Fibroblast of skin of right biceps (primary cell): ENCODE measurements around the gene KLRC4.
"Not testable (repeated sequence)": the region's sequence is repeated elsewhere in the genome, so short reads cannot be mapped to it uniquely, and the experiment has no call there.

Source experiments
- DNase-seq: peaks from one replicate; pipeline ENCODE4 v3.0.0-alpha.2; 2013

The KLRC4 gene, protein sequence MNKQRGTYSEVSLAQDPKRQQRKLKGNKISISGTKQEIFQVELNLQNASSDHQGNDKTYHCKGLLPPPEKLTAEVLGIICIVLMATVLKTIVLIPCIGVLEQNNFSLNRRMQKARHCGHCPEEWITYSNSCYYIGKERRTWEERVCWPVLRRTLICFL

DNA sequence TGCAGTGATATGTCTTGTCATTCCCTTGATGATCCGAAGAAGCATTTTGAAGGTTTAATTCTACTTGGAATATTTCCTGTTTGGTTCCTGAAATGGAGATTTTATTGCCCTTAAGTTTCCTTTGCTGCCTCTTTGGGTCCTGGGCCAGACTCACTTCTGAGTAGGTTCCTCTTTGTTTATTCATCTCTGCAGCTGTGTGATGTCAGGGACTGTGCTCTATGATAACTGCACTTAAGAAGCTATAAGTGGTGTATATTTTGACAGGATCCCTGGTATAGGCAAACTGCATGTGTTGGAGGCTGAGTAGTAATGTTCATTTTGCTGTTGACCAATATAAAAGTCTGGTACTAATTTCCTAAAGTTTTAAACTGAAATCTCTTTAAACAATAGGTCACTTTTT, at the start of gene KLRC4:
TSS of gene KLRC4 (minus strand) at position 366 of the 400 bp plus-strand sequence. CDS start at position 184, 182 bp downstream.
- DNase-seq: no peak

DNA sequence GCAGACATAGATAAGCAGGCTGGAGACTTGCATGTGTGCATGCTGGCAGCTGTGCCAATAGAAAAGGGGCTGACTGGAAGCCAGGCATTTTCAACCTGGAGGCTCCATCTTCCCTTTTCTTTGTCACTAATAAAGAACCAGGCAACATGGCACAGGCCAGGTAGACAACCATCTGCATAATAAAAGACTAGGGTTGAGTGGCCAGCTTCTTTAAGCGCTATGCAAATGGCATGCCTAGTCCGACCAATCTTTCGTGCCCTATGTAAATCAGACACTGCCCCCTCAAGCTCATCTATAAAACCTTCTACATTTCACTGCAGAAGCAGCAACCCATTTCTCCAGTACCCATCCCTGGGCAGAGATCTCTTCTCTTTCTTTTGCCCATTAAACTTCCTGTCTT, 48.2 kb upstream of the KLRC4 start:
- no peak for DNase-seq

DNA sequence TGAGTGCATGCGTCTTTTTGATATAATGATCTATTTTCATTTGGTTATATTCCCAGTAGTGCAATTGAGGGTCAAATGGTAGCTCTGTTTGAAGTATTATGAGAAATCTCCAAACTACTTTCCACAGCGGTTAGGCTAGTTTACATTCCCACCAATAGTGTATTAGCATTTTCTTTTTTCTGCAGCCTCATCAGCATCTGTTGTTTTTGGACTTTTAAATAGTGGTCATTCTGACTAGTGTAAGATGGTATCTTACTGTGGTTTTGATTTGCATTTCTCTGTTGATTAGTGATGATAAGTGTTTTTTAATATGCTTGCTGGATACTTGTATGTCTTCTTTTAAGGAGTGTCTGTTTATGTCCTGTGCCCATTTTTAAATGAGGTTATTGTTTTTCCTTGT, 47.3 kb upstream of the KLRC4 start:
- no peak for DNase-seq

DNA sequence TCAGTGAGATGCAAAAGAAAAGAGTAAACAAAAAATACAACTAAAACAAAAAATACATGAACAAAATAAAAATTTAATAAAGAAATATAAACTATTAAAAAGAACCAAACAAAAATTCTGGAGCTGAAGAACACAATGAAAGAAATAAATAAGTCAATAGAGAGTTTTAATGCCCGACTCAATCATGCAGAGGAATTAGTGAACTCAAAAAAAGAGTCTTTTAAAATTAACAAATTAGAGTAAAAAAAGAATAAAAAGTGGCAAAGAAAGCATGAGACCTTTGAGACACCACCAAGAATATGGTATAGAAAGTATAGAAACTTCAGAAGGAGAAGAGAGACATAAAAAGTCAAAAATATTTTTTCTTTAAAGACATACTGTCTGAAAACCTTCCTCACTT, 46.2 kb upstream of the KLRC4 start:
- no peak for DNase-seq

DNA sequence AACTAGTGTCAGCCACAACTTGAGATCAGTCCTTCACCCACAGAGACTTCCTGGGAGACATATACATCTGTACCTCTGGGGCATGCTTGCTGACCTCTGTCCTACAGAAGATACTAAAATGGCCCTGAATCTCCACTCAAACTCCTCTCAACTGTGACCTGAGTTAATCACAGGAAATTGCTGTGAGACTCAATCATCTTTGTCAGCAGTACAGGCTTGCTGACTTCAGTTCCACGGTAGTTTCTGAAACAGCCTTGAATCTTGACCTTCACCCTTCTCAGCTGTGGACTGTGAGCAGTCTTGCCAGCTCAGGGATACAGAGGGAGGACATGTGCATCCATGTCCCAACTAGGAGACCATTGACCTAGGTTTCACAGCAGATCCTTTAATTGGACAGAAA, 45.0 kb upstream of the KLRC4 start:
- no peak for DNase-seq

DNA sequence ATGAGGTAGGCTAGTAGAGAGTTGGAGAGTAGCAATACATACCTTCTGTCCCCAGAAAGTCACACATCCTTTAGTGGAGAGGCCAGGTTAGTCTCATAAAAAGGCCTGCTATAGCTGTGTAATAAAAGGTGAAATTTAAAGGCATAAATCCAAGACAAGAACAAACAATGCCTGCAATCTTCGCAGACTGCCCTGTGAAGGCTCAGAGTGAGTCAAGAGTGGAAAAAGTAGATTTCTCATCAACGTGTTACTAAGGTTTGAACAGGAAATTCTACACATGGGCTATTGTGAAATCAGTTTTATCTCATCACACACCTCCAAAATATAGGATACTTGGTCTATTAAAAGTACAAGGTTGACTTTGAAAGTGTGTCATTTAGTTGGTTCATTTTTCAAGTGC, 43.6 kb upstream of the KLRC4 start, which contains the start of gene KLRC1:
TSS of gene KLRC1 (minus strand) at position 222 of the 400 bp plus-strand sequence. CDS start 2,221 bp downstream, outside the sequence.
- no peak for DNase-seq

DNA sequence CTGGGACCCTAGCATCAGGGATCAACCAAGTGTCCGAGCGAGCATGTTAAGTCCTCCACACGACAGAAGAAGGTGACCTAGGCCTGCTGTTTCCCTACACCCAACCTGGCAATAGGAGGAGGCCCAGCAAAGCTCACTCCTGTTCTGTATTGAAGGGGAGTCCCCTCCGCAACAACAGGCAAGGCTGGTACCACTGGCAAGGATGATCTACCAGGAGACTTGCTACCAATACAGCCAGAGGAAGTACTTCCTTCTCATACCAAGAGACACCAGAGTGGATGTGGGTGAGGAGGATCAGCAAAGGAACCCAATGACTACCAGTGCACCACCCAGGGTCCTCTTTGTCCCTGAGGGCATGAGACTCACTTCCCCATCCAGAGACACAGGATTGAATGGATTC, 38.7 kb upstream of the KLRC4 start:
- no peak for DNase-seq

DNA sequence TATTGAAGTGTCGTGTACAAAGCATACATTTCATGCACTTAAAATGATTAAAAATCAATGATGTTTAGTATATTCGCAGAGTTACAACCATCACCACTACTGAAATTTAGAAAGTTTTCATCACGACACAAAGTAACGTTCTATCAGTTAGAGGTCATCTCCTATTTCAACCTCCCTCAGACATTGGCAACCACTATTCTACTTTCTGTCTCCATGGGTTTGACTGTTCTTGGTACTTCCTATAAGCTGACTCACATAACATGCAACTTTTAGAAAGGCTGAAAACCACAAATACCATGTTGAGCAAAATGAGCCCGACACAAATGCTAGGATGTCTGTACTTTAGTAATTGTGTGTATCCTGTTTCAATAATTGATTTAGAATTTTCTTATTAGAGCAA, 36.5 kb upstream of the KLRC4 start:
- DNase-seq: peak; percentile 22

DNA sequence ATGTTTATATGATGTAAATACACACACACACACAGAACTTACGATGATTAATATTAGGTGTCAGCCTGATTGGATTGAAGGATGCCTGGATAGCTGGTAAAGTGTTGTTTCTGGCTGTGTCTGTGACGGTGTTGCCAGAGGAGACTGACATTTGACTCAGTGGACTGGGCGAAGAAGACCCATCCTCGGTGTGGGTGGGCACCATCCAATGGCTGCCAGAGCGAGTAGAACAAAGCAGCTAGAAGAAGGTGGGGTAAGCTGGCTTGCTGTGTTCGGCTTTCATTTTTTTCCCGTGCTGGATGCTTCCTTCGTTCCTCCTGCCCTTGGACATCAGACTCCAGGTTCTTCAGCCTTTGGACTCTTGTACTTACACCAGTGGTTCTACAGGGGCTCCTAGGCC, 31.6 kb upstream of the KLRC4 start:
- DNase-seq: not testable (repeated sequence)

DNA sequence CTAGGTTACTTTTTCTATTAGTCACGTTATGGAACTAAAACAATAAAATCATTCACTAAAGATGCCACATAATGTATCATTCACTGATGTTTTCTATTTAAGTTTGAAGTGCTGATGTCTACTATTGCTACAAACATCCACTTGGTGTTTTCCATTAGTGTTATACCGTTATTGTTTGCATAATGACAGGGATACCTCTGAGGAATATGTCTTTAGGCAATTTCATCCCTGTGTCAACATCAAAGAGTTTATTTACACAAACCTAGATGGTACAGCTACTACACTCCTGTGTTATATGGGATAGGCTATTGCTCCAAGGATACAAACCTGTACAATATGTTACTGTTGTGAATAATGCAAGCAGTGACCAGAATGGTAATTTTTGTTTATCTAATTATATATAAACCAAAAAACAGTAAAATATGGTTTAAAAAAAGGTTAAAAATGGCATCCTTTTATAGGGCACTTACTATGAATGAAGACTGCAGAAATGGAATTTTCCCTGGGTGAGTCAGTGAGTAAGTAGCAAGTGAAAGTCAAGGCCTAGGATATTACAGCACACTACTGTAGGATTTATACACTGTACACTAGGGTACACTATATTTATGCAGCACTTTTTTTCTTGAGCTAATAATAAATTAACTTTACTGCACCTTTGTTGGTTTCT, 30.2 kb upstream of the KLRC4 start:
- DNase-seq: not testable (repeated sequence)

DNA sequence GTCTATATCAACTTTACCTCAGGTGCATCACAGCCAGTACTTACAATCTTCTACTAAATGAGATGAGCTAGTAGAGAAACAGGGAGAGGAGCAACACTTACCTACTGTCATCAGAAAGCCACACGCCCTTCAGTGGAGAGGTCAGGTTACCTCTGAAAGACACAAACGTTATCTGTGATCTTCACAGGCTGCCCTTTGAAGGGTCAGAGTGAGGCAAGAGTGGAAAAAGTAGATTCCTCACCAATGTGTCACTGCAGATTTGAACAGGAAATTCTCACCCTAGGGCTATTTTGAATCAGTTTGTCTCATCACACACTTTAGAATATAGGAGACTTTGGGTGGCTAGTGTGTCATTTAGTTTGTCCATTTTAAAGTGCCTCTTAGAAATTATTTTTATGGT, 28.0 kb upstream of the KLRC4 start:
- not testable (repeated sequence) for DNase-seq

DNA sequence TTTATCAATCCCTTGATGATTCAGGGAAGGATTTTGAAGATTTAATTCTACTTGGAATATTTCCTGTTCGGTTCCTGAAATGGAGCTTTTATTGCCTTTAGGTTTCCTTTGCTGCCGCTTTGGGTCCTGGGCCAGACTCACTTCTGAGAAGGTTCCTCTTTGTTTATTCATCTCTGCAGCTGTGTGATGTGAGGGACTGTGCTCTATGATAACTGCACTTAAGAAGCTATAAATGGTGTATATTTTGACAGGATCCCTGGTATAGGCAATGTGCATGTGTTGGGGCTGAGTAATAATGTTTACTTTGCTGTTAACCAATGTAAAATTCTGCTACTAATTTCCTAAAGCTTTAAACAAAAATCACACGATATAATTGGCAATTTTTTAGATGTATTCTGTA, 26.3 kb upstream of the KLRC4 start, which contains the start of gene KLRC2:
TSS of gene KLRC2 (minus strand) at position 195 of the 400 bp plus-strand sequence. CDS start at position 171, 24 bp downstream.
- DNase-seq: peak; percentile 10

DNA sequence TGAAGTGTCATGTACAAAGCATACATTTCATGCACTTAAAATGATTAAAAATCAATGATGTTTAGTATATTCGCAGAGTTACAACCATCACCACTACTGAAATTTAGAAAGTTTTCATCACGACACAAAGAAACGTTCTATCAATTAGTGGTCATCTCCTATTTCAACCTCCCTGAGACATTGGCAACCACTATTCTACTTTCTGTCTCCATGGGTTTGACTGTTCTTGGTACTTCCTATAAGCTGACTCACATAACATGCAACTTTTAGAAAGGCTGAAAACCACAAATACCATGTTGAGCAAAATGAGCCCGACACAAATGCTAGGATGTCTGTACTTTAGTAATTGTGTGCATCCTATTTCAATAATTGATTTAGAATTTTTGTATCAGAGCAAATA, 21.1 kb upstream of the KLRC4 start:
- DNase-seq: peak; percentile 54

DNA sequence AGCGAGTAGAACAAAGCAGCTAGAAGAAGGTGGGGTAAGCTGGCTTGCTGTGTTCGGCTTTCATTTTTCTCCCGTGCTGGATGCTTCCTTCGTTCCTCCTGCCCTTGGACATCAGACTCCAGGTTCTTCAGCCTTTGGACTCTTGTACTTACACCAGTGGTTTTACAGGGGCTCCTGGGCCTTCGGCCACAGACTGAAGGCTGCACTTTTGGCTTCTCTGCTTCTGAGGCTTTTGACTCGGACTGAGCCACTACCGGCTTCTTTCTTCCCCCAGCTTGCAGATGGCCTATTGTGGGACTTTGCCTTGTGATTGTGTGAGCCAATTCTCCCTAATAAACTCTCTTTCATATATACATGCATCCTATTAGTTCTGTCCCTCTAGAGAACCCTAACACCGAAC, 16.4 kb upstream of the KLRC4 start:
- DNase-seq: not testable (repeated sequence)

DNA sequence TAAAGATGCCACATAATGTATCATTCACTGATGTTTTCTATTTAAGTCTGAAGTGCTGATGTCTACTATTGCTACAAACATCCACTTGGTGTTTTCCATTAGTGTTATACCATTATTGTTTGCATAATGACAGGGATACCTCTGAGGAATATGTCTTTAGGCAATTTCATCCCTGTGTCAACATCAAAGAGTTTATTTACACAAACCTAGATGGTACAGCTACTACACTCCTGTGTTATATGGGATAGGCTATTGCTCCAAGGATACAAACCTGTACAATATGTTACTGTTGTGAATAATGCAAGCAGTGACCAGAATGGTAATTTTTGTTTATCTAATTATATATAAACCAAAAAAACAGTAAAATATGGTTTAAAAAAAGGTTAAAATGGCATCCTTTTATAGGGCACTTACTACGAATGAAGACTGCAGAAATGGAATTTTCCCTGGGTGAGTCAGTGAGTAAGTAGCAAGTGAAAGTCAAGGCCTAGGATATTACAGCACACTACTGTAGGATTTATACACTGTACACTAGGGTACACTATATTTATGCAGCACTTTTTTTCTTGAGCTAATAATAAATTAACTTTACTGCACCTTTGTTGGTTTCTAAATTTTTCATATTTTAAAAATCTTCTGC, 14.8 kb upstream of the KLRC4 start:
- DNase-seq: not testable (repeated sequence)

DNA sequence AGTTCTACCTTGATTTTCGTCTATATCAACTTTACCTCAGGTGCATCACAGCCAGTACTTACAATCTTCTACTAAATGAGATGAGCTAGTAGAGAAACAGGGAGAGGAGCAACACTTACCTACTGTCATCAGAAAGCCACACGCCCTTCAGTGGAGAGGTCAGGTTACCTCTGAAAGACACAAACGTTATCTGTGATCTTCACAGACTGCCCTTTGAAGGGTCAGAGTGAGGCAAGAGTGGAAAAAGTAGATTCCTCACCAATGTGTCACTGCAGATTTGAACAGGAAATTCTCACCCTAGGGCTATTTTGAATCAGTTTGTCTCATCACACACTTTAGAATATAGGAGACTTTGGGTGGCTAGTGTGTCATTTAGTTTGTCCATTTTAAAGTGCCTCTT, 12.6 kb upstream of the KLRC4 start:
- DNase-seq: not testable (repeated sequence)

DNA sequence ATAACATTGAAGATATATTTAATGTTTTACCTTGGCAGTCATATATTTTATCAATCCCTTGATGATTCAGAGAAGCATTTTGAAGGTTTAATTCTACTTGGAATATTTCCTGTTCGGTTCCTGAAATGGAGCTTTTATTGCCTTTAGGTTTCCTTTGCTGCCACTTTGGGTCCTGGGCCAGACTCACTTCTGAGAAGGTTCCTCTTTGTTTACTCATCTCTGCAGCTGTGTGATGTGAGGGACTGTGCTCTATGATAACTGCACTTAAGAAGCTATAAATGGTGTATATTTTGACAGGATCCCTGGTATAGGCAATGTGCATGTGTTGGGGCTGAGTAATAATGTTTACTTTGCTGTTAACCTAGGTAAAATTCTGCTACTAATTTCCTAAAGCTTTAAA, 10.8 kb upstream of the KLRC4 start, which contains the start of gene KLRC3:
TSS of gene KLRC3 (minus strand) at position 262 of the 400 bp plus-strand sequence. CDS start at position 217, 45 bp downstream.
- DNase-seq: not testable (repeated sequence)

DNA sequence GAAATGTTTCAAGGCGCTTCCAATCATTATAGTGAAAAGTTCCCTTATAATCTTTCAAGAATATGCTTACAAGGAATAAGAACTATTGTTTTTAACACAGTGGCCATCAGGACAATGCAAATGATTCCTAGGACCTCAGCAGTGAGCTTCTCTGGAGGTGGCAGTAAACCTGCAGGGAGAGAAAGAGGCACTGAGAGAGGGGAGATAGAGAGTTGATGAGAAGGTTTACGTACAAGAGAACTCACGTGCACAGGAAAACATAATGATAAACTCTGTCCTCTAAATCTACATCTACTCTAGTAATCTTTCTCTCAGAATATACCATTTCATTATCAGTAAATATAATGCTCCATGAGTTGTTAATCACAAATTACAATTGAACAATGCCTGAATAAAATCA, 715 bp downstream of the KLRC4 start:
- no peak for DNase-seq

DNA sequence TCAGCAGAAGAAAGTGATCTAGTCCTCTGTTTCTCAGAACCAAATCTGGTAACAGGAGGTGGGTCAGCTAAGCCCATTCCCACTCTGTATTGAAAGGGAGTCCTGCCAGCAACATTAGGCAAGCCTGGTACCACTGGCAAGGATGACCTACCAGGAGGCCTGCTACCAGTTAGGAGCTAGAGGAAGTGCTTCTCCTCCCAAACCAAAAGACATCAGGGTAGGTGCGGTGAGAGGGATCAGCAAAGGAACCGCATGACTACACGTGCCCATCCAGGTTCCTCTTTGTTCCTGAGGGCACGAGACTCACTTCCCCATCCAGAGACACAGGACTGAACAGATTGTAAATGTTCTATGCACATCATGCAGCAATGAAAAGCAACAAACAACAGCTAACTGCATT, 2.8 kb downstream of the KLRC4 start:
- DNase-seq: no peak

DNA sequence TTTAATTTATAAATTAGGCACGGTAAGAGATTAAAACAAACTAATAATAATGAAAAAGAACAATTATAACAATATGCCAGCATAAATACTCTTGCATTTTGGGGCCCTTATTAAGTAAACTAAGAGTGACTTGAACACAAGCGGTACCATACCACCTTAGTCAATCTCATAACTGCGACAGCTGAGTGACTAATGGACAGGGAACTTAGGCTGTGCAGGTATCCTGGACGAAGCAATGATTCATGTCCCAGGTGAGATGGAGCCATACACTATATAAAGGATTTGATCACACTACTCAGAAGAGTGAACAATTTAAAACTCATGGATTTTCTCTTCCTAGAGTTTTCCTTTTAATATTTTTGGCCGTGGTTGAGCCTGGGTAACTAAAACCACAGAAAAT, 4.3 kb downstream of the KLRC4 start:
- DNase-seq: no peak

DNA sequence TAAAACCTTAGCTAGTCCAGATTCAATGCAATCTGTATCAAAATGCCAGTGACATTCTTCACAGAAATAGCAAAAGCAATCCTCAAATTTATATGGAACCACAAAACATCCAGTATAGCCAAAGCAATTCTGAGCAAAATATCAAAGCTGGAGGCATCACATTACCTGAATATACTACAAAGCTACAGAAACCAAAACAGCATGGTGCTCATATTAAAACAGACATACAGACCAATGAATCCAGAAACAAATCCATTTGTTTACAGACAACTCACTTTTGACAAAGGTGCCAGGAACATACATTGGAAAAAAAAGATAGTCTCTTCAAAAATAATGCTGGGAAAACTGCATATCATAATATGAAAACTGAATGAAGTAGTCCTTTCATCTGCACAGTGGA, 4.8 kb downstream of the KLRC4 start:
- no peak for DNase-seq

DNA sequence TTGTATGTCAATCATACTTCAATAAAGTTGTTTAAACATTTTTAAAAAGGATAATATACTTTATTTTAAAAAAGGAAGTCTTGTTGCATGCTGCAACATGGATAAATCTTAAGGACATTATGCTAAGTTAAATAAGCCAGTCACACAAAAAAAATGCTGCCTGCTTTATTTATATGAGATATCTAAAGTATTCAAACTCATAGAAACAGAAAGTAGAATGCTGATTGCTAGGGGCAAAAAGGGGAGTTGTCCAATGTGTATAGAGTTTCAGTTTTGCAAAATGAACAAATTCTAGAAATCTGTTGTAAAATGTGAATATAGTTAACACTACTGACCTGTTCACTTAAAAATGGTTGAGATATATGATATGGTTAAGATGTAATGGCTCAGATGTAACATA, 8.7 kb downstream of the KLRC4 start:
- DNase-seq: no peak

DNA sequence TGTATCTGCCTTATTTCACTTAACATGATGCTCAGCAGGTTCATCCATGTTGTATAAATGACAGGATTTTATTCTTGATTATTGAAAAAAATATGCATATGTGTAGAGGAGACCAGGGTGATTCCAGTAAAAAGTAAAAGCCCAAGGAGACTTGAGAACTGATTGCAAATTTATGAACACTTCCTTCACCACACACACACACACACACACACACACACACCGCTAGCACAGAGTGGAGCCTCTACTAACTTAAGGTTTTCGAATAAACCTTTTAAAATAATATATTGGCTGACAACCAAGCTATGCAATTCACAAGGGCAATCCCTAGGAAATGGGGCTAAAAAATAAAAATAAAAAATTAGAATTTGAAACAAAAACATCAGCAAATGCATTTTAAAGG, 11.4 kb downstream of the KLRC4 start:
- DNase-seq: no peak

DNA sequence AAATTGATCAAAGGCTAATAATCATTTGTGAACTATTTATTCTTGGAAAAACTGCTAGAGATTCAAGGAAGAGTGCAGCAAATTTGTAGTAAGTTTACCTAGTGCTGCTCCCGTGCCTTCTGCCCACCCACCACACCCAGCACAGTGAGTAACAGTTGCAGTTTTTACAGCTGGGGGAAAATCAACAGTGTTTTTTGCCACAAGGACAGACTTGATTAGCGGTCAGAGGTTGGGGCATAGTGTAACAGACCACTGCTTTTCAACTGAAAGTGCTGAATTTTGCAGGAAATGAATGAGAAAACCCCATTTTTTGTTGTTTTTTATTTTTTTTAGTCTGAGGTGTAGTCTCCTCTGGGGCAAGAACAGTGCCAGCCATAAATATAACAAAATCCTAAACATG, 12.3 kb downstream of the KLRC4 start:
- no peak for DNase-seq
